Measurements from ENCODE around the gene SNRPB2.

Gene SNRPB2

GRCh38 chr20:16740365-16741072, 10.7 kb downstream of the SNRPB2 start:
- DNase-seq = no peak

- DNase-seq = no peak
Measured at GRCh38 chr20:16744178-16744807, 14.5 kb downstream of the SNRPB2 start.

- no peak for DNase-seq
Measured at GRCh38 chr20:16745204-16745603, 15.4 kb downstream of the SNRPB2 start.

- DNase-seq = no peak
Measured at GRCh38 chr20:16747291-16747811, 17.5 kb downstream of the SNRPB2 start.

GRCh38 chr20:16748308-16748900, 18.6 kb downstream of the SNRPB2 start, which contains the start of gene OTOR:
Gene OTOR (plus strand): TSS chr20:16748358. CDS start chr20:16748402, 44 bp downstream.
- DNase-seq = no peak

- no peak for DNase-seq
Measured at GRCh38 chr20:16749573-16749972, 19.7 kb downstream of the SNRPB2 start.

- DNase-seq = no peak
Measured at GRCh38 chr20:16752082-16752481, 22.3 kb downstream of the SNRPB2 start.

GRCh38 chr20:16752901-16753300, 23.1 kb downstream of the SNRPB2 start:
- DNase-seq = no peak

GRCh38 chr20:16758454-16759180, 28.8 kb downstream of the SNRPB2 start:
- DNase-seq = no peak

- DNase-seq = no peak
Measured at GRCh38 chr20:16759181-16759563, 29.3 kb downstream of the SNRPB2 start.

- no peak for DNase-seq
Measured at GRCh38 chr20:16760431-16761304, 30.8 kb downstream of the SNRPB2 start.

- DNase-seq = peak; percentile 64
Measured at GRCh38 chr20:16761305-16761829, 31.5 kb downstream of the SNRPB2 start.

- no peak for DNase-seq
Measured at GRCh38 chr20:16764560-16764959, 34.7 kb downstream of the SNRPB2 start.

- DNase-seq = no peak
Measured at GRCh38 chr20:16771213-16771612, 41.4 kb downstream of the SNRPB2 start.

GRCh38 chr20:16775961-16776360, 46.1 kb downstream of the SNRPB2 start:
- DNase-seq = no peak

- DNase-seq = peak; percentile 45
Measured at GRCh38 chr20:16777126-16777525, 47.3 kb downstream of the SNRPB2 start.

GRCh38 chr20:16778159-16778558, 48.3 kb downstream of the SNRPB2 start:
- DNase-seq = no peak

- DNase-seq = no peak
Measured at GRCh38 chr20:16781496-16781895, 51.7 kb downstream of the SNRPB2 start.

- DNase-seq = no peak
Measured at GRCh38 chr20:16785226-16785625, 55.4 kb downstream of the SNRPB2 start.

All from left hindlimb (tissue), 1 donor.